Subcutaneous adipose tissue (tissue), 4 donors: ENCODE results near the gene MTURN. TPM values are rescaled to one million over a fixed set of nuclear protein-coding genes. Genes with fewer than 3 reads are reported as not detected.

Source experiments
- total RNA-seq, 4 donors: library from RNA; depleted of rRNA; stranded (reverse); fragments of >200 nt; gene quantifications; one replicate each; pipeline ENCODE4 v1.1.0, GENCODE V29; 2016
- TF ChIP-seq, protein P1 (sequence below): fragments of 450-650 bp; IDR thresholded peaks from one replicate; pipeline ENCODE4 v1.5.1; 2016; ENCODE audit warnings: low read depth, mild to moderate bottlenecking, control low read depth, antibody characterized with exemption, moderate library complexity

Gene MTURN
- 100 to 1,000 TPM; 158 to 422 (median 252) TPM for total RNA-seq

DNA sequence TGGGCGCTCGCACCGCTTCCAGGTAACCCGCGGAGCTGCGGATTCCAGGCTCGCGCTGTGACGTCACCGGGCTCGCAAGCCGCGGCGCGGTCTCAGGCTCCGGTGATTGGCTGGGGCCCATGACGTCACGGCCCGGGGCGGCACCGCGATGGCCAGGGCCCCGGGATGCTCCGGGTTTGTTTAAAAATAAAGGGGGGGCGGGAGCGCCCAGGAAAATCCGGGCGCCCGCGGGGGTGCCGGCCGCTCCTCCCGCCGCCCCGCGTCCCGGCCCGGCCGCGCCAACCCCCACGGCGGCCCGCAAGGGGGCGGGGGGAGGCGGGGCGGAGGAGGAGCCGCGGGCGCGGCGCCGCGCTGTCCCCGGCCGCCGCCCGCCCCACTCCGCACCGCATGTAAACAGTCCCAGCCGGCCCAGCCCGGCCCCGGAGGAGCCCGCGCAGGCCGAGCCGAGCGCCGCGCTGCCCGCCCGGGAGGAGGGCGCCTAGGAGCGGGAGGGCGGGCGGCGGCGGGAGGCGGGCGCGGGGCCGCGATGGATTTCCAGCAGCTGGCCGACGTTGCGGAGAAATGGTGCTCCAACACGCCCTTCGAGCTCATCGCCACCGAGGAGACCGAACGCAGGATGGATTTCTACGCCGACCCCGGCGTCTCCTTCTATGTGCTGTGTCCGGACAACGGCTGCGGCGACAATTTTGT lies at the start of gene MTURN:
Gene MTURN (plus strand): TSS at position 376 of the 690 bp plus-strand sequence. CDS start 151 bp downstream, at position 527.
- TF ChIP-seq, protein P1, sequence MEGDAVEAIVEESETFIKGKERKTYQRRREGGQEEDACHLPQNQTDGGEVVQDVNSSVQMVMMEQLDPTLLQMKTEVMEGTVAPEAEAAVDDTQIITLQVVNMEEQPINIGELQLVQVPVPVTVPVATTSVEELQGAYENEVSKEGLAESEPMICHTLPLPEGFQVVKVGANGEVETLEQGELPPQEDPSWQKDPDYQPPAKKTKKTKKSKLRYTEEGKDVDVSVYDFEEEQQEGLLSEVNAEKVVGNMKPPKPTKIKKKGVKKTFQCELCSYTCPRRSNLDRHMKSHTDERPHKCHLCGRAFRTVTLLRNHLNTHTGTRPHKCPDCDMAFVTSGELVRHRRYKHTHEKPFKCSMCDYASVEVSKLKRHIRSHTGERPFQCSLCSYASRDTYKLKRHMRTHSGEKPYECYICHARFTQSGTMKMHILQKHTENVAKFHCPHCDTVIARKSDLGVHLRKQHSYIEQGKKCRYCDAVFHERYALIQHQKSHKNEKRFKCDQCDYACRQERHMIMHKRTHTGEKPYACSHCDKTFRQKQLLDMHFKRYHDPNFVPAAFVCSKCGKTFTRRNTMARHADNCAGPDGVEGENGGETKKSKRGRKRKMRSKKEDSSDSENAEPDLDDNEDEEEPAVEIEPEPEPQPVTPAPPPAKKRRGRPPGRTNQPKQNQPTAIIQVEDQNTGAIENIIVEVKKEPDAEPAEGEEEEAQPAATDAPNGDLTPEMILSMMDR = no peak

DNA sequence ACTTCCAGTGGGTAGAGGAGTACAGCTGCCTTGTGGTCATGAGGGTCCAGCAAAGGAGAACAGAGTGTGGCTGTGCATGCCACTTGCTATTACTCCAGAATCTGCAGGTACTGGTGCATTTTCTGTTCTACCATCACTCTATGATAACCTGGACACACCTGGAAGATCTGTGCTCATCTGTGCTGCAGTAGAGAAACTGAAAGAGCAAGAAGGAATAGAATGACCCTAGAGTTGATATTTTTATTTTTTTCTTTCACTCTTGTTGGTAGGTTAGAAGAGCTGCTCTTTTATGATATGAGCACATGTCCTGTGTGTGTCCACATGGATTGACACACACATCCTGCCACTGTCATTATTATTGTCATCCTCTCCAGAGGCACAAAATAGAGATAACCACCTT lies 48.3 kb upstream of the MTURN start:
- TF ChIP-seq, protein P1 = no peak

DNA sequence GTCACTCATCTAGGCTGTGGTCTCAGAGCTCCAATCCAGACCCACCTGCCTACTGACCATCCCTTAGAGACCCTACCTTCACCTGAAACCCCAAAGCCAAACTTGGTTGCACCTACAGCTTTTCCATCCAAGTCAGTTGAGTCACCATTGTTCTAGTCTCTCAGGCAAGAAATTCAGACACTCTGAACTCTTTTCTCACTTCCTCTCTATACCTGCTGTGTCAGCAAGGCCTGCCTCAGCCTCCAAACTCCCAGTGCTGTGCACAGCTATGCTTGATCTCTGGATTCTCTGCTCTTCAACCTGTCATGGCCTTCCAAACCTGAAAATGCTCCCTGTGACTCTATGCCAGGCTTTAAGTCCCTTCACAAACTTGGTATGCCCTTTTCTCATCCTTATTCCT lies 47.4 kb upstream of the MTURN start:
- TF ChIP-seq, protein P1 = no peak

DNA sequence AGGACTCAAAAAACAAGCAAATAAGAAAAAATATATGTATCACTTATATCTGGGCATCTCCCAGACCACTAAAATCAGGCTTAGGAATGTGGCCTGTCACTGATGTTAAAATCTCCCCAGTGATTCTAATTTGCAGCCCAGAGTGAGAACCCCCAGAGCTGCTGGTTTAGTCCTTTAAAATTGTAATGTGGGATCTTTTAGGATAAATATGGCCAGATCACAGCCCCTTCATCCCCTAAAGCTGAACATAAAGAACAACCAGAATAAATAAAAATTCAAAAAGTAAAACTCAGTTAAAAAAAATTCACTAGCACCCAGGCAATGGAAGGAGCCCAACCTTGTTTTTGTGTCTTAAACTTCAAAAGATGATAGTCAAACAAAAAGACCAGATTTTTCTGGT lies 46.4 kb upstream of the MTURN start:
- TF ChIP-seq, protein P1 = no peak

DNA sequence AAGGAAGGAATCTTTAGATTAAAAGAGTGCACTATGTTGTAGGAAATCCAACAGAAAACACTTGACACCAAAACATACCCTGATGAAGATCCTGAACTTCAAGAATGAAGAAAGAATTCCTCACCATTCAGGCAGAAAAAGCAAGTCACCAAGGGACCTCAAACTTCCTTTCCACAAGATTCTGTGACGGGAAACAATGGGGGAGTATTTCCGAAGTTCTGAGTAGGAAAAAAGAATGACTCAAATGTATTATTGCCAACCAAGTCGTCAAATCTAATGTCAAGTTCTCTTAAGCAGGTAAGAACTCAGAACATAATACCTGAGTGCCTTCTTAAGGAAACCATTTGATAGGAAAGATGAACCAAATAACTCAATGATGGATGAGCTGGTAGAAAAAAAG lies 44.7 kb upstream of the MTURN start:
- TF ChIP-seq, protein P1 = no peak

DNA sequence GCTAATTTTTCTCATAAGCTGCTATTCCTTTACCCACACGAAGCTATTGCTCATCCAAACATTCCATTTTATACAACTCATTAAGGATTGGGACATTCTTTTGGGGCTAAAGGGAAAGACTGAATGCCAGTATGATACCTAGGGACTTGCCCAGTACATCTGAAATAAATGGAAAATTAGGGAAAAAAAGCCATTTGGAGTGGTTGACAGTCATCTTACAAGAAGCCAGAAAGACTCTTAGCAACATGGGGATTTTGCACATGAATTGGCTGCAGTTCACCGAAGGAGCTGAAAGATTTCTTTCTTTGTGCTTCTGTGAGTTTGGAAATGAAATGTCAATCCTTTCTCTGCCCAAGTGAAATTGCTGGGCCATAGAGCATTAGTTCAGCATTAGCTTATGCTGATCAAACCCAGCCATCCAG lies 43.3 kb upstream of the MTURN start:
- TF ChIP-seq, protein P1 = no peak

DNA sequence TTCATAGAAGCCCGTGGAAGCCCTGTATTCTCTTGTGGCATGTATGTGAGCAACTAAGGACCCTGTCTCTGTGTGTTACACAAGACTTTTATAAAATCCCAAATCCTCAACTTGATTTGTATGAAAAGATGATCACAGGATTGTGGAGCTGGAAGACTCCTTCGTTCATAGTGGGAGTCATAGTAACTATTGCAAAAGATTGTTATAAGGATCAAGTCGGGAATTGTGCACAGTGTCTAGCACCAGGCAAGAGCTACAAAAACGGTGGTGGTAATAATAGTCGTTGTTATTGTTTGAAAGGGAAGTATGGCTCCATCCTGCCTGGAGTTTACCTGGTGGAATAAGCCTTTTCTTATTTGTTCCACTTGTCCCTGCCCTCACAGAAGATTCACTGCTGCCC lies 42.8 kb upstream of the MTURN start:
- TF ChIP-seq, protein P1 = no peak
